RCC 7860 (cell line): ENCODE measurements around the gene COL6A2.
"Not testable (repeated sequence)": the region's sequence is repeated elsewhere in the genome, so short reads cannot be mapped to it uniquely, and the experiment has no call there.

Experiments used
- DNase-seq: peaks from one replicate; pipeline ENCODE4 v3.0.0-alpha.2; 2015; ENCODE audit warnings: low spot score
- FAIRE-seq: peaks from 2 replicates; lab custom pipeline; 2012; peaks lifted over from hg19 to GRCh38; lab: Jason Lieb, UNC

COL6A2 gene

GRCh38 chr21:46168659-46169386 lies 70.9 kb downstream of the COL6A2 start:
- DNase-seq, result no peak
- no peak for FAIRE-seq

- DNase-seq, FAIRE-seq: not testable (repeated sequence)
Measured at GRCh38 chr21:46170436-46171193, 72.7 kb downstream of the COL6A2 start.

GRCh38 chr21:46171585-46171984 lies 73.7 kb downstream of the COL6A2 start:
- no peak for DNase-seq
- no peak for FAIRE-seq

- FAIRE-seq, result no peak
- no peak for DNase-seq
Measured at GRCh38 chr21:46171996-46172862, 74.3 kb downstream of the COL6A2 start.

- DNase-seq, result no peak
- no peak for FAIRE-seq
Measured at GRCh38 chr21:46172863-46173528, 75.1 kb downstream of the COL6A2 start.

- DNase-seq (no peak), FAIRE-seq (no peak)
Measured at GRCh38 chr21:46173573-46173972, 75.7 kb downstream of the COL6A2 start.

GRCh38 chr21:46176443-46177129 lies 78.7 kb downstream of the COL6A2 start:
- FAIRE-seq, DNase-seq: not testable (repeated sequence)

- no peak for FAIRE-seq
Measured at GRCh38 chr21:46178961-46179360, 81.0 kb downstream of the COL6A2 start.

More at GRCh38 chr21:46178961-46179360, 81.0 kb downstream of the COL6A2 start:
- DNase-seq, result no peak
